A673 (cell line): ENCODE measurements around the gene CLCN7. TPM values are rescaled to one million over a fixed set of nuclear protein-coding genes. Genes with fewer than 3 reads are reported as not detected.

Source experiments
- BruUV-seq: library from RNA; stranded (reverse); fragments of 400-500 nt; replicated peaks from 2 replicates; lab custom pipeline; 2021; lab: Mats Ljungman, UMichigan
- CTCF ChIA-PET: fragments of 300-600 bp; sonication (Branson Sonifier 250); formaldehyde crosslinking; loops from one replicate; lab custom pipeline; 2022; ENCODE audit warnings: antibody characterized with exemption; lab: Charles Lee
- POLR2A ChIA-PET: fragments of 300-600 bp; sonication (Branson Sonifier 250); formaldehyde crosslinking; loops from one replicate; lab custom pipeline; 2022; ENCODE audit warnings: antibody characterized with exemption; ENCODE audit not compliant: low non-redundant PET; lab: Charles Lee
- DNase-seq: peaks from one replicate; pipeline ENCODE4 v3.0.0-alpha.2; 2015; ENCODE audit warnings: low spot score
- H3K27ac ChIP-seq: fragments of 200-600 bp; sonication (generic); 2 replicates; pipeline ENCODE4 v1.5.1; 2016; ENCODE audit warnings: mixed run types, low read depth, mild to moderate bottlenecking, mixed read lengths, antibody characterized with exemption, low read length; ENCODE audit not compliant: poor library complexity, severe bottlenecking
- H3K27me3 ChIP-seq: fragments of 200-600 bp; sonication (generic); replicated peaks from 2 replicates; pipeline ENCODE4 v1.6.1; 2017; ENCODE audit warnings: mixed run types, low read depth, mild to moderate bottlenecking, mixed read lengths, antibody characterized with exemption, low read length; ENCODE audit not compliant: insufficient read depth, poor library complexity
- H3K36me3 ChIP-seq: fragments of 200-600 bp; sonication (generic); 2 replicates; pipeline ENCODE4 v1.6.1; 2016; ENCODE audit warnings: mixed run types, mild to moderate bottlenecking, mixed read lengths, antibody characterized with exemption, low read length; ENCODE audit not compliant: insufficient read depth, poor library complexity, severe bottlenecking
- H3K4me1 ChIP-seq: fragments of 200-600 bp; sonication (generic); 2 replicates; pipeline ENCODE4 v1.6.1; 2017; ENCODE audit warnings: mixed run types, mild to moderate bottlenecking, mixed read lengths, antibody characterized with exemption, low read length; ENCODE audit not compliant: insufficient read depth, poor library complexity, severe bottlenecking
- H3K4me3 ChIP-seq: fragments of 200-600 bp; sonication (generic); 2 replicates; pipeline ENCODE4 v1.5.1; 2016; ENCODE audit warnings: low read depth, mixed run types, mild to moderate bottlenecking, mixed read lengths, low read length; ENCODE audit not compliant: poor library complexity, severe bottlenecking
- H3K9me3 ChIP-seq: fragments of 200-600 bp; sonication (generic); 2 replicates; pipeline ENCODE4 v1.6.1; 2016; ENCODE audit warnings: mixed run types, low read depth, mild to moderate bottlenecking, mixed read lengths, antibody characterized with exemption, low read length; ENCODE audit not compliant: poor library complexity, severe bottlenecking
- CTCF ChIP-seq: fragments of 300-800, 200-600 bp; sonication (generic); conservative IDR thresholded peaks from 2 replicates; pipeline ENCODE4 v1.5.1; 2017; ENCODE audit warnings: low read depth, mild to moderate bottlenecking, antibody characterized with exemption, low read length, moderate library complexity, mixed read lengths
- EZH2 ChIP-seq: fragments of 200-600 bp; sonication (generic); IDR thresholded peaks from 2 replicates; pipeline ENCODE4 v1.6.1; 2017; ENCODE audit warnings: borderline replicate concordance, low read depth, mild to moderate bottlenecking, mixed read lengths, antibody characterized with exemption, low read length; ENCODE audit not compliant: poor library complexity, severe bottlenecking
- intact Hi-C: fragments of 100-400 bp; cut with micrococcal nuclease; formaldehyde crosslinking; loops from one replicate; pipeline ENCODE4 v1.10.0; 2022; ENCODE audit not compliant: unreplicated experiment
- total RNA-seq: library from RNA; stranded (reverse); gene quantifications from 2 replicates; pipeline ENCODE4 v1.2.3, GENCODE V29; 2021

CLCN7 gene
- total RNA-seq, 1 experiment from 2014 or later: 89.3 TPM

- POLR2A ChIA-PET: no interaction called here
- CTCF ChIA-PET: no interaction called here
- Histone ChIP-seq H3K27ac (no peak overlapping the region), H3K4me3 (no peak overlapping the region), H3K4me1 (no peaks in the 10 kb centered on the region), H3K36me3 (no peaks in the 10 kb centered on the region), H3K27me3 (no peaks in the 10 kb centered on the region), H3K9me3 (peaks cover 8% of the 10 kb centered on the region)
- no TSS peak for BruUV-seq
- intact Hi-C loops: no loop called here
- DNase-seq: no peak
- TF ChIP-seq CTCF (no peak), EZH2 (no peak)
Observed at GRCh38 chr16:1518626-1519135, 43.9 kb upstream of the CLCN7 start.

GRCh38 chr16:1514507-1514906 is 39.7 kb upstream of the CLCN7 start:
- H3K4me1 ChIP-seq: no peaks in the 10 kb centered on the region
- CTCF ChIA-PET: no interaction called here
- no TSS peak for BruUV-seq

GRCh38 chr16:1512774-1513173 is 37.9 kb upstream of the CLCN7 start:
- Histone ChIP-seq H3K4me1 (no peaks in the 10 kb centered on the region), H3K27me3 (no peaks in the 10 kb centered on the region), H3K27ac (no peak overlapping the region), H3K9me3 (peaks cover 8% of the 10 kb centered on the region), H3K36me3 (no peaks in the 10 kb centered on the region), H3K4me3 (no peak overlapping the region)
- BruUV-seq: no TSS peak
- ChIA-PET POLR2A (no interaction called here), CTCF (no interaction called here)
- no peak for TF ChIP-seq EZH2
- intact Hi-C loops: no loop called here
- DNase-seq: no peak

More at GRCh38 chr16:1514507-1514906, 39.7 kb upstream of the CLCN7 start:
- H3K36me3 ChIP-seq: no peaks in the 10 kb centered on the region
- peaks cover 8% of the 10 kb centered on the region for H3K9me3 ChIP-seq
- no peak for DNase-seq
- H3K27me3 ChIP-seq: no peaks in the 10 kb centered on the region
- TF ChIP-seq EZH2 (no peak), CTCF (no peak)
- H3K27ac ChIP-seq: no peak overlapping the region
- intact Hi-C loops: no loop called here
- POLR2A ChIA-PET: no interaction called here
- H3K4me3 ChIP-seq: no peak overlapping the region
